ENCODE results near the gene DPYSL3. TPM values are rescaled to one million over a fixed set of nuclear protein-coding genes. Genes with fewer than 3 reads are reported as not detected.
A peak's percentile ranks its signal among the peaks of the same experiment; 100 is the strongest.
"Not testable (repeated sequence)": the region's sequence is repeated elsewhere in the genome, so short reads cannot be mapped to it uniquely, and the experiment has no call there.

DPYSL3 gene
- total RNA-seq, 4 donors from 2014 or later = 121 to 213 (median 168) TPM

GRCh38 chr5:147375151-147375550 lies 134.7 kb downstream of the DPYSL3 start:
- Histone ChIP-seq H3K9me3 (no peaks in the 10 kb centered on the region), H3K4me1 (no peaks in the 10 kb centered on the region), H3K4me3 (no peak overlapping the region), H3K36me3 (no peaks in the 10 kb centered on the region), H3K27ac (no peak overlapping the region), H3K27me3 (no peaks in the 10 kb centered on the region)
- TF ChIP-seq POLR2A (IDR thresholded peaks at IDR 0.05) = no peak
- TF ChIP-seq, protein P1, sequence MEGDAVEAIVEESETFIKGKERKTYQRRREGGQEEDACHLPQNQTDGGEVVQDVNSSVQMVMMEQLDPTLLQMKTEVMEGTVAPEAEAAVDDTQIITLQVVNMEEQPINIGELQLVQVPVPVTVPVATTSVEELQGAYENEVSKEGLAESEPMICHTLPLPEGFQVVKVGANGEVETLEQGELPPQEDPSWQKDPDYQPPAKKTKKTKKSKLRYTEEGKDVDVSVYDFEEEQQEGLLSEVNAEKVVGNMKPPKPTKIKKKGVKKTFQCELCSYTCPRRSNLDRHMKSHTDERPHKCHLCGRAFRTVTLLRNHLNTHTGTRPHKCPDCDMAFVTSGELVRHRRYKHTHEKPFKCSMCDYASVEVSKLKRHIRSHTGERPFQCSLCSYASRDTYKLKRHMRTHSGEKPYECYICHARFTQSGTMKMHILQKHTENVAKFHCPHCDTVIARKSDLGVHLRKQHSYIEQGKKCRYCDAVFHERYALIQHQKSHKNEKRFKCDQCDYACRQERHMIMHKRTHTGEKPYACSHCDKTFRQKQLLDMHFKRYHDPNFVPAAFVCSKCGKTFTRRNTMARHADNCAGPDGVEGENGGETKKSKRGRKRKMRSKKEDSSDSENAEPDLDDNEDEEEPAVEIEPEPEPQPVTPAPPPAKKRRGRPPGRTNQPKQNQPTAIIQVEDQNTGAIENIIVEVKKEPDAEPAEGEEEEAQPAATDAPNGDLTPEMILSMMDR (IDR thresholded peaks at IDR 0.05) = no peak
- intact Hi-C loops (cut with DNase I; ENCODE audit: low total_unique reads) = loop anchor here (10.0 kb wide), 1 partner anchor 150 kb away; no protein-coding TSS in a partner anchor
- no peak for DNase-seq

GRCh38 chr5:147373328-147373727 lies 136.5 kb downstream of the DPYSL3 start:
- no peaks in the 10 kb centered on the region for H3K36me3 ChIP-seq
- no peak overlapping the region for H3K27ac ChIP-seq
- intact Hi-C loops (cut with DNase I; ENCODE audit: low total_unique reads) = loop anchor here (10.0 kb wide), 1 partner anchor 149 kb away; no protein-coding TSS in a partner anchor
- TF ChIP-seq POLR2A (IDR thresholded peaks at IDR 0.05) = no peak
- TF ChIP-seq, protein P1 (IDR thresholded peaks at IDR 0.05) = no peak
- no peak for DNase-seq
- H3K4me1 ChIP-seq = no peaks in the 10 kb centered on the region
- no peaks in the 10 kb centered on the region for H3K27me3 ChIP-seq
- H3K4me3 ChIP-seq = no peak overlapping the region
- H3K9me3 ChIP-seq = no peaks in the 10 kb centered on the region

GRCh38 chr5:147372191-147372590 lies 137.7 kb downstream of the DPYSL3 start:
- H3K27me3 ChIP-seq = no peaks in the 10 kb centered on the region
- DNase-seq = no peak
- no peak overlapping the region for H3K27ac ChIP-seq
- TF ChIP-seq POLR2A (IDR thresholded peaks at IDR 0.05) = no peak
- TF ChIP-seq, protein P1 (IDR thresholded peaks at IDR 0.05) = no peak
- no peak overlapping the region for H3K4me3 ChIP-seq
- intact Hi-C loops (cut with DNase I; ENCODE audit: low total_unique reads) = loop anchor here (10.0 kb wide), 1 partner anchor 147 kb away; no protein-coding TSS in a partner anchor
- no peaks in the 10 kb centered on the region for H3K9me3 ChIP-seq
- H3K36me3 ChIP-seq = no peaks in the 10 kb centered on the region
- no peaks in the 10 kb centered on the region for H3K4me1 ChIP-seq

DNA sequence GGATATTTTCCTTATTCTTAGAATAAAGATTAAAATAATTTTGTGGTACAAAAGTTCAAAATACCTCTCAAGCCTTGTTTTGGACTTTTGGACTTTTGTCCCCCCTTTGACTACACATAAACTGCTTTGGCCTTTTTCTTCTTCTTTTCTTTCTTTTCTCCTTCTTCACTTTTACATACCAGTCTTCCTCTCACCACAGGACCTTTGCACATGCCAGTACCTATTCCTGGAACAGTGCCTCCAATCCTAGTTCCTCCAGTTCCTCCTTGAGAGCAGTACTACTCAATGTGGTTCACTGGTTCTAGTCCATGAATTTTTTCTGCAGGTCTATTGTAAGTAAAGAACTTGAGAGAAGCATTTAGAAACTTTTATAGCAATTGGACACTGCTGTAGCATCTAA lies 138.6 kb downstream of the DPYSL3 start:
- Histone ChIP-seq H3K4me1 (no peaks in the 10 kb centered on the region), H3K36me3 (no peaks in the 10 kb centered on the region), H3K9me3 (no peaks in the 10 kb centered on the region), H3K27ac (no peak overlapping the region), H3K4me3 (no peak overlapping the region), H3K27me3 (no peaks in the 10 kb centered on the region)
- TF ChIP-seq, protein P1 (IDR thresholded peaks at IDR 0.05) = no peak
- no peak for TF ChIP-seq POLR2A (IDR thresholded peaks at IDR 0.05)
- intact Hi-C loops (cut with DNase I; ENCODE audit: low total_unique reads) = loop anchor here (10.0 kb wide), 1 partner anchor 146 kb away; no protein-coding TSS in a partner anchor
- DNase-seq = no peak

- Histone ChIP-seq H3K27me3 (no peaks in the 10 kb centered on the region), H3K4me3 (no peak overlapping the region), H3K4me1 (no peaks in the 10 kb centered on the region), H3K36me3 (no peaks in the 10 kb centered on the region), H3K9me3 (no peaks in the 10 kb centered on the region), H3K27ac (no peak overlapping the region)
- no peak for TF ChIP-seq POLR2A (IDR thresholded peaks at IDR 0.05)
- TF ChIP-seq, protein P1 (IDR thresholded peaks at IDR 0.05) = peak; percentile 21 to 41 (median 22)
- DNase-seq = no peak
- intact Hi-C loops (cut with DNase I; ENCODE audit: low total_unique reads) = loop anchor here (10.0 kb wide), 1 partner anchor 145 kb away; no protein-coding TSS in a partner anchor
Measured at GRCh38 chr5:147369742-147370374, 140.0 kb downstream of the DPYSL3 start.

DNA sequence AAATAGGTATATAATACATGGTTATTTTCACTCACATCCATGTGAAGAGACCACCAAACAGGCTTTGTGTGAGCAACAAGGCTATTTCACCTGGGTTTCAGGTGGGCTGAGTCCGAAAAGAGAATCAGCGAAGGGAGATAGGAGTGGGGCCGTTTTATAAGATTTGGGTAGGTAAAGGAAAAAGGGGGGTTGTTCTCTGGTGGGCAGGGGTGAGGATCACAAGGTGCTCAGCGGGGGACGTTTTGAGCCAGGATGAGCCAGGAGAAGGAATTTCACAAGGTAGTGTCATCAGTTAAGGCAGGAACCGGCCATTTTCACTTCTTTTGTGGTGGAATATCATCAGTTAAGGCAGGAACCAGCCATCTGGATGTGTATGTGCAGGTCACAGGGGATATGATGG lies 142.5 kb downstream of the DPYSL3 start:
- intact Hi-C loops (cut with DNase I; ENCODE audit: low total_unique reads); H3K4me1 ChIP-seq; H3K9me3 ChIP-seq; H3K4me3 ChIP-seq; H3K36me3 ChIP-seq; H3K27ac ChIP-seq; H3K27me3 ChIP-seq; DNase-seq: not testable (repeated sequence)
